Measurements from ENCODE around the gene TMX2. TPM values are rescaled to one million over a fixed set of nuclear protein-coding genes. Genes with fewer than 3 reads are reported as not detected.

TMX2 gene
- total and polyA plus RNA-seq, 10 of the 15 experiments (the other 5 are each of a cell fraction or from before 2014, with no cell fraction given), result 64.3 to 134 (median 91.6) TPM

DNA sequence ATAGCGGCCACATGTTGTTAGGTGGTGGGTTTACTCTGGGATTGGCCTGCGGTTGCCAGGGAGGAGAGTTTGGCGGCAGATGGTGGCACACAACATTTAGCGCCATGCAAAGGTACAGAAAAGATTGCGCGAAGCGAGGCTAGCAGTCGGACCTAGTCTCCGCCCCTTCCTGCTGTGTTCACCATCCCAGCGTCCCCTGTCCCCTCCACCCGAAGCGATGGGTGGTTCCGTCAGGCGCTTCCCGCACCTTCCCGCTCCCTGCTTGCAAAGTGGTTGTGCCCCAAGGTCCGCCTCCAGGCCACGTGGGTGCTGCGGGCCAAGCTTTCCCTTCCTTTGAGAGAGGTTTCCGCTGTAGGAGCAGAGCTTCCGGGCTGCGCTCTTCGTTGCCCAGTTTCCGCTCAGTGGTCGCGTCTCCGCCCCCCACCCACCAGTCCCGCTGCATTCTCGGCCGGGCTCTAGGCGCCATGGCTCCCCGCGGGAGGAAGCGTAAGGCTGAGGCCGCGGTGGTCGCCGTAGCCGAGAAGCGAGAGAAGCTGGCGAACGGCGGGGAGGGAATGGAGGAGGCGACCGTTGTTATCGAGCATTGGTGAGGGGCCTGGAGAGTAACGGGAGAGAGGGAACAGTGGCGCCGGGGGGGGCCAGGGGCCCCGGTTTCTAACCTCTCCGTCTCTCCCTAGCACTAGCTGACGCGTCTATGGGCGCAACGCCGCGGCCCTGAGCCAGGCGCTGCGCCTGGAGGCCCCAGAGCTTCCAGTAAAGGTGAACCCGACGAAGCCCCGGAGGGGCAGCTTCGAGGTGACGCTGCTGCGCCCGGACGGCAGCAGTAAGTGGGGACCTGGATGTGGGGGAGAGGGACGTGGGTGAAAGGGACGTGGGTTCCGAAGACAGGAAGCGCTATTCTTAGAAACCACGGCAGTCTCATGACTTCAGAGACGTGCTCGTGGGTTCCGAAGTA, 29.0 kb downstream of the TMX2 start, which contains the start of gene SELENOH (continued):
- TF ChIP-seq HCFC1 (IDR thresholded peaks at IDR 0.05; ENCODE audit: low read length) (peak; percentile 88), CHD2 (IDR thresholded peaks at IDR 0.05; ENCODE audit: borderline replicate concordance, low read depth, low read length) (peak; percentile 88), RB1 (IDR thresholded peaks at IDR 0.05; ENCODE audit: borderline replicate concordance) (peak; percentile 97; the same call in 1 of the 2 replicates), SP1 (IDR thresholded peaks at IDR 0.05; ENCODE audit: low read depth, low read length) (peak; percentile 93), POLR2A (IDR thresholded peaks at IDR 0.05; ENCODE audit: low read depth, low read length) (peak; percentile 99), SREBF2 (IDR thresholded peaks at IDR 0.05; ENCODE audit: low read length) (no peak), LARP7 (IDR thresholded peaks at IDR 0.05) (peak; percentile 85), ATF7 (IDR thresholded peaks at IDR 0.05; ENCODE audit: low read depth) (peak; percentile 92), TCF7 (IDR thresholded peaks at IDR 0.05; ENCODE audit: borderline replicate concordance) (no peak; the same call in 1 of the 2 replicates), MTA2 (IDR thresholded peaks at IDR 0.05; ENCODE audit: low read depth) (no peak), GABPA (IDR thresholded peaks at IDR 0.05; ENCODE audit: low read depth) (peak; percentile 95), MXI1 (IDR thresholded peaks at IDR 0.05; ENCODE audit: low read depth, low read length) (peak; percentile 93), EZH2 (IDR thresholded peaks at IDR 0.05; ENCODE audit: borderline replicate concordance, control insufficient read depth, low read depth, low read length) (no peak), YY1 (IDR thresholded peaks at IDR 0.05; ENCODE audit: low read depth, low read length) (peak; percentile 89), SIN3A (IDR thresholded peaks at IDR 0.05; ENCODE audit: low read depth, low read length) (peak; percentile 91), ZNF592 (IDR thresholded peaks at IDR 0.05) (peak; percentile 30; the same call in 1 of the 2 replicates), ZZZ3 (IDR thresholded peaks at IDR 0.05; ENCODE audit: control insufficient read depth, insufficient read length, low read depth) (peak; percentile 20), CHD4 (IDR thresholded peaks at IDR 0.05) (no peak), WRNIP1 (IDR thresholded peaks at IDR 0.05; ENCODE audit: borderline replicate concordance, low read depth, low read length) (peak; percentile 99), KLF5 (IDR thresholded peaks at IDR 0.05; ENCODE audit: partially characterized antibody) (peak; percentile 96), SREBF1 (IDR thresholded peaks at IDR 0.05; ENCODE audit: low read length) (peak; percentile 93)
- TF ChIP-seq, protein P1, sequence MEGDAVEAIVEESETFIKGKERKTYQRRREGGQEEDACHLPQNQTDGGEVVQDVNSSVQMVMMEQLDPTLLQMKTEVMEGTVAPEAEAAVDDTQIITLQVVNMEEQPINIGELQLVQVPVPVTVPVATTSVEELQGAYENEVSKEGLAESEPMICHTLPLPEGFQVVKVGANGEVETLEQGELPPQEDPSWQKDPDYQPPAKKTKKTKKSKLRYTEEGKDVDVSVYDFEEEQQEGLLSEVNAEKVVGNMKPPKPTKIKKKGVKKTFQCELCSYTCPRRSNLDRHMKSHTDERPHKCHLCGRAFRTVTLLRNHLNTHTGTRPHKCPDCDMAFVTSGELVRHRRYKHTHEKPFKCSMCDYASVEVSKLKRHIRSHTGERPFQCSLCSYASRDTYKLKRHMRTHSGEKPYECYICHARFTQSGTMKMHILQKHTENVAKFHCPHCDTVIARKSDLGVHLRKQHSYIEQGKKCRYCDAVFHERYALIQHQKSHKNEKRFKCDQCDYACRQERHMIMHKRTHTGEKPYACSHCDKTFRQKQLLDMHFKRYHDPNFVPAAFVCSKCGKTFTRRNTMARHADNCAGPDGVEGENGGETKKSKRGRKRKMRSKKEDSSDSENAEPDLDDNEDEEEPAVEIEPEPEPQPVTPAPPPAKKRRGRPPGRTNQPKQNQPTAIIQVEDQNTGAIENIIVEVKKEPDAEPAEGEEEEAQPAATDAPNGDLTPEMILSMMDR (IDR thresholded peaks at IDR 0.05 in 2 of 3, conservative IDR thresholded peaks at IDR 0.05 in 1 of 3; ENCODE audit: control insufficient read depth in 2 of 3, extremely low read depth in 1 of 3, insufficient read depth in 1 of 3, low read depth in 3 of 3, low read length in 3 of 3), result no peak
- TF ChIP-seq, protein P2, sequence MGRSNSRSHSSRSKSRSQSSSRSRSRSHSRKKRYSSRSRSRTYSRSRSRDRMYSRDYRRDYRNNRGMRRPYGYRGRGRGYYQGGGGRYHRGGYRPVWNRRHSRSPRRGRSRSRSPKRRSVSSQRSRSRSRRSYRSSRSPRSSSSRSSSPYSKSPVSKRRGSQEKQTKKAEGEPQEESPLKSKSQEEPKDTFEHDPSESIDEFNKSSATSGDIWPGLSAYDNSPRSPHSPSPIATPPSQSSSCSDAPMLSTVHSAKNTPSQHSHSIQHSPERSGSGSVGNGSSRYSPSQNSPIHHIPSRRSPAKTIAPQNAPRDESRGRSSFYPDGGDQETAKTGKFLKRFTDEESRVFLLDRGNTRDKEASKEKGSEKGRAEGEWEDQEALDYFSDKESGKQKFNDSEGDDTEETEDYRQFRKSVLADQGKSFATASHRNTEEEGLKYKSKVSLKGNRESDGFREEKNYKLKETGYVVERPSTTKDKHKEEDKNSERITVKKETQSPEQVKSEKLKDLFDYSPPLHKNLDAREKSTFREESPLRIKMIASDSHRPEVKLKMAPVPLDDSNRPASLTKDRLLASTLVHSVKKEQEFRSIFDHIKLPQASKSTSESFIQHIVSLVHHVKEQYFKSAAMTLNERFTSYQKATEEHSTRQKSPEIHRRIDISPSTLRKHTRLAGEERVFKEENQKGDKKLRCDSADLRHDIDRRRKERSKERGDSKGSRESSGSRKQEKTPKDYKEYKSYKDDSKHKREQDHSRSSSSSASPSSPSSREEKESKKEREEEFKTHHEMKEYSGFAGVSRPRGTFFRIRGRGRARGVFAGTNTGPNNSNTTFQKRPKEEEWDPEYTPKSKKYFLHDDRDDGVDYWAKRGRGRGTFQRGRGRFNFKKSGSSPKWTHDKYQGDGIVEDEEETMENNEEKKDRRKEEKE (IDR thresholded peaks at IDR 0.05), result peak; percentile 77; the same call in 1 of the 2 replicates
